GM18498 (cell line): ENCODE data around the gene TMIE.
"Not testable (repeated sequence)": the region's sequence is repeated elsewhere in the genome, so short reads cannot be mapped to it uniquely, and the experiment has no call there.

ENCODE experiments used
- ATAC-seq: cut with Tn5 transposase; IDR thresholded peaks from one replicate; pipeline ENCODE4 v1.9.1; 2021; ENCODE audit warnings: mild to moderate bottlenecking, moderate library complexity; ENCODE audit not compliant: unreplicated experiment

Gene TMIE

DNA sequence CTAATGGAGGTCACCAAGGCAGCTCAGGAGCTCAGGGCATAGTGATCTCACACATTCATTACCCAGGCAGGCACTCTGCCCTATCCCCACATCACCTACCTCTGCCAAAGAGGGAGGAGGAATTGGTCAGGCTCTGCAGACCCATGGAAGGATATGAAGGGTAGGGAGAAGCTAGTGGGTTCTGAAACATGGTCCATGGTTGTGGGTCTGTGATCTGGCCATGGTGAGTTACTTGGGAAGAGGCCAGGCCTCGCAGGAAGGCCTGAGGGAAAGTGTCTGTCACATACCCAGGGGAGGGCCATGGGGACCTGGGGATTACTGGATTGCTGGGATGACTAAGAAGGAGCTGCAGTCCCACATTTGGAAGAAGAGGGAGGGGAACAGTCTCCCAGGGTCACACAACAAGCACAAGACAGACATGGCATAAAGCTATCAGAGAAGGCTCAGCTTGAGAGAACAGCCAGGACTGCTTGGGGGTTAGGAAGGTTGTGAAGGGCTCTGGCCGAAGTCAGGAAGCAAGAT is 17.9 kb downstream of the TMIE start:
- ATAC-seq, result no peak

DNA sequence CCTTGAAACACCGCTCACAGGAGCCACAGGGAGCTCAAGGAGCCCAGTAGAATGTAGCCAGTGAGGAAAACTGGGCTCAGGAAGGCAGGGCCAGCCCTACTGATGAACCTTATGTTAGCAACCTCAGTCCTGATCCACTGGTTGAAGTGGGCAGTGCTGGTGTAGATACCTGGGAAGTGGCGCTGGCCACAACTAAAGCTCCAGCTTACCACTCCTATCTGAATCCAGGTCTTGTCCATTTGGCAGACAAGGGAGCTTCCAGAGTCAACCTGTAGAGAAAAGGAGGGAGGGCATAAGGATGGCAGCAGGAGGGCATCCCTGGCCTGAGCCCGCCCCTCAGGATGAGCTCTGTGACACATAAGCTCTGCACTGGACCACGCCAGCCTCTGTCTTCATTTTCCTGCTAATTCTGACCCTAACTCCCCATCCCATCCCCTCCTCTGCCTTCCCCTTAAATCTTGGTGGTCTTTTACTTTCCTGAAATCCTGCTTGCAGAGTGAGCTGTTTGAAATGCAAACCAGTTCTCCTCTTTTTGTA is 18.6 kb downstream of the TMIE start:
- no peak for ATAC-seq

DNA sequence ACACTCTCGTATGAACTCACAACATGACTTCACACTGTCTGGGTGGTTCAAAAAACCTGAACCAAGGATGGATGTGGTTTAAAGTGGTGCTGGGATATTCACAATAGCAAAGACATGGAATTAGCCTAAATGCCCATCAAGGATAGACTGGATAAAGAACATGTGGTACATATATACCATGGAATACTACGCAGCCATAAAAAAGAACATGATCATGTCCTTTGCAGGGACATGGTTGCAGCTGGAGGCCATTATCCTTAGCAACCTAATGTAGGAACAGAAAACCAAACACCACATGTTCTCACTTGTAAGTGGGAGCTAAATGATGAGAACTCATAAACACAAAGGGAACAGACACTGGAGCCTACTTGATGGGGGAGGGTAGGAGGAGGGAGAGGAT is 19.8 kb downstream of the TMIE start:
- ATAC-seq, result no peak

GRCh38 chr3:46722443-46722842 is 21.3 kb downstream of the TMIE start:
- no peak for ATAC-seq

DNA sequence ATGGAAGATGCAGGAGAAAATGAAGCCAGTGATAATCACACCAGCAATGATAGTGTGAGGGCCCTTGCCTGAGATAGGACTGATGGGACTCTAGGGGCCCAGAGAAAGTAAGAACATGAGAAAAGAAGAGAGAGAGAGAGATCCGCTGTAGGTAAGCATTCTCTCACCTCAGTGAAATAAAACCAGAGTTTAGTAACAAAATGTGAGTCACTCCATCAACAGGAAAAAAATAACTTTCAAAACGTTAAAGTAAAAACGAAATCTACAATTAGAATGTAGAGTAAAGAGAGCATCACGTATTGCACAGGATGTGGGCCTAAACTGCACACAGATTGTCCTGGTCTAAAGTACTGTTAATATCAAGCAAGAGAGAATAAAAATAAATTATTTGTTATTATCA is 23.2 kb downstream of the TMIE start:
- no peak for ATAC-seq

DNA sequence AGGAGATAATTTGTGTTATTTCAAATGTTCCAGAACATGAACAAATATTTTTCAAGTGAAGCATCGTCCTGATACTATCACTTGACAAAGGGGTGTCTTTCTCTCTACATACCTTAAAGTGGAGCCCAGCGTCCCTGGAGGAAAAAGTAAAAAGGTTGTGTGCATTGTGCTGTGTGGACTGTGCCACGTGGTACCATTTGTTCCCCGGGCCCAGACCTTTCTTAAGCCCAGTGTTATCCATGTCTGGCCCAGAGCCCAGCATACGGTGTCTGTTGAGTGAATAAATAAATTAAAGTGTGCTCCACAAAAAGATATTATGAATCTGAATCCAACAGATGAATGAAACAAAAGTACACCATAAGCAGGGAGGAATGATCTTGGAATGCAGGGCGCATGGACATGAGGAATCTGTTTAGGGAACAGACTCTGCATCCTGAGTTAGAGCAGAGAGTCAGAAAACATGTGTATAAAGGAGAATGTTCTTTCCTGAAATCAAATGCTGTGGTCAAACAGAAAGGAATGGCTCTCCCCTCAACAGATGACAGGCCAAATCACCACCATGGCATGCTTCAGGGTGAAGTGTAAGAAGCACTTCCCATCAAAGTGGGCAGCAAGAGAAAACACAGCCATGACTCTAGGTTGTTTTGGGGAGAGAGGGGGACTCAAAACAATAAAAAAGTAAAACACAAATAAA is 24.6 kb downstream of the TMIE start:
- no peak for ATAC-seq

- ATAC-seq, result no peak
Observed at GRCh38 chr3:46729038-46729437, 27.8 kb downstream of the TMIE start.

DNA sequence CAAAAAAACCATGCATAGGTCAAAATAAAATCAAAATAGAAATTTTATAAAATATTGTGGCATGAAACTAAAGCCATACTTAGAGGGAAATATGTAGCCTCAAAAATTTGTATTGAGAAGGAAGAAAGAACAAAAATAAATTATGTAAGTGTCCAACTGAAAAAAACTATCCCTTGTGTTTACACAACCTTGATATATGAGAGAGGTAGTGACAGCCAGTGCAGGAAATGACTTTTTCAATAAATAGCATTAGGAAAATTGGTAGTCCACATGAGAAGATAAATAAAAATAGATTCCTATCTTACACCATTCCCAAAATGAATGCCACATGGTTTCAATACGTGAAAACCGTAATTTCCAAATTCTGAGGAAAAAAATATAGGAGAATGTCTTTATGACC is 29.6 kb downstream of the TMIE start:
- no peak for ATAC-seq

GRCh38 chr3:46731795-46732194 is 30.6 kb downstream of the TMIE start:
- ATAC-seq, result no peak

- ATAC-seq, result no peak
Observed at GRCh38 chr3:46733026-46733800, 32.0 kb downstream of the TMIE start.

GRCh38 chr3:46734773-46735172 is 33.6 kb downstream of the TMIE start:
- no peak for ATAC-seq

GRCh38 chr3:46736006-46736872 is 35.0 kb downstream of the TMIE start:
- no peak for ATAC-seq

DNA sequence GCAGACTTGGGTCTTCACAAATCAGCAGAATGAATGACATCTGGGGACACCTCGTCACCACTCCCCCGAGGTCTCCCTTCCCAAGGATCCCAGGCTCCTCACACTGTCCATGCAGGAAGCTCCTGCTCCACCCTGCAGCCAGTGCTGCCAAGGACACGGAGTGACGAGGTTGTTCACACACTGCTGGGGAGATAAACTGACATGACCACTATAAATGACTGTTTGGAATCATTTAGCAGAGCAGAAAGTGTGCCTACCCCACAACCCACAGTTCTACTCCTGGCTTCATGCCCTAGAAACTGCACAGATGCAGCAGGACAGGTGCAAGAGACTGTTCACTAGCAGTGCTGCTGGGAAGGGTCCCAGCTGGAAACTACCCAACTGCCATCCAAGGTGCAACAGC is 36.1 kb downstream of the TMIE start:
- ATAC-seq, result no peak

DNA sequence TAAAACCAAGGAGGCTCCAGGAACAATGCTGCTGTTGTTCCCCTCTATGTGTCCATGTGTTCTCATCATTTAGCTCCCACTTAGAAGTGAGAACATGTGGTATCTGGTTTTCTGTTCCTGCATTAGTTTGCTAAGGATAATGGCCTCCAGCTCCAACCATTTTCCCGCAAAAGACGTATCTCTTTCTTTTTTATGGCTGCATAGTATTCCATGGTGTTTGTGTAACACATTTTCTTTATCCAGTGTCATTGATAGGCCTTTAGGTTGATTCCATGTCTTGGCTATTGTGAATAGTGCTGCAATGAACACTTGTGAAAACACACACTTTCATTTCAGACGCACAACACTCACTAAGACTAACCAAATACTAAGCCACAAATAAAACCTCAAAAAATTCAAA is 38.4 kb downstream of the TMIE start:
- ATAC-seq, result not testable (repeated sequence)

DNA sequence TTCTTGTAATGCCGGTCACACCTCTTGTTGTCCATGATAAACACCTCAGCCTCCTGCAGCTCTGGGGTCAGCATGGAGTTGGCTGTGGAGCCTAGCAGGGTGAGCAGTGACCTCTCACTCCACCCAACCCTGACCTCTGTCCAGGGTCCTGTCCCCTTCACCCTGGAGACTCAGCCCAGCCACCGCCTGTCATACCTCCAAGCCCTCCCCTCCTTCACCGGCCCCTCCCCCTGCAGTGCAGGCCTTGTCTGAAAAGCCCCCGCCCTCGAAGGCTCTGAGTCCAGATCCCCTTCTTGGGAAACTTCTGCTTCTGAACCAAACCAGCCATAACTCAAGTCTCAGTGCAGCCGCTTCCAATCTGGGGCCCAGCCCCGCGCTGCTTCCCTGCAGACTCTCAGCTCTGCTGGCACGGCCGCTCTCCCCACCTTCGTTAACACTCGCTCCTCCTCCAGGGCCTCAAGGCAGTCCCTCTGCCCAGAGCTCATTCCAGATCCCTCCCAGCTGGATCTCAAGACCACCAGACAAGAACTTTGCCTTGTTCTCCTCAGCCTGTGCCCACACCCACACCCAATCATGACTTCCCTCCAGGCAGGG is 41.9 kb downstream of the TMIE start:
- no peak for ATAC-seq

- no peak for ATAC-seq
Observed at GRCh38 chr3:46746711-46747110, 45.5 kb downstream of the TMIE start.

GRCh38 chr3:46748170-46748569 is 47.0 kb downstream of the TMIE start:
- ATAC-seq, result no peak

- ATAC-seq, result no peak
Observed at GRCh38 chr3:46749129-46749528, 47.9 kb downstream of the TMIE start.

DNA sequence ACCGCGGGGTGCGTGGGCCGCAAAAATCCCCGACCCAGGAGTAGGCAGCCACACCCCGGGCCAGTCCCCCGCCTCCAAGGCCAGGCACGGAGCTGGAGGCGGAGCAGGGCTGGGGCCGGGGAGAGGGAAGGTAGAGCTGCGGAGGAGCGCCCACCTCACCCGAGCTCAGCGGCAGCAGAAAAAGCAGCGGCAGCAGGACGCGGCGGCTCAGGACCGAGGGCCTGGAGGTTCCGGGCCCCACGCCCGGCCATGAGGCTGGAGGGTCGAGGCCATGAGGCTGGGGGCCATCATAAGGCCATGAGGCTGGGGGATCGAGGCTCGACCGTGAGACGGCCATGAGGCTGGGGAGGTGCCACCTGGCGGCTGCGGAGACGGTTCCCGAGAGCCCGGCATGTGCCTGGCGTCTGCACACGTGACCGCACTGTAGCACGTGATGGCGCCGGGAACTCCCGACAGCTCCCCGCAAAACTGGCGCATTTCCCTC is 49.4 kb downstream of the TMIE start:
- no peak for ATAC-seq

- ATAC-seq, result not testable (repeated sequence)
Observed at GRCh38 chr3:46753127-46753526, 51.9 kb downstream of the TMIE start.

- ATAC-seq, result no peak
Observed at GRCh38 chr3:46755646-46756045, 54.5 kb downstream of the TMIE start.
